ENCODE measurements around the gene PER3.

DNA sequence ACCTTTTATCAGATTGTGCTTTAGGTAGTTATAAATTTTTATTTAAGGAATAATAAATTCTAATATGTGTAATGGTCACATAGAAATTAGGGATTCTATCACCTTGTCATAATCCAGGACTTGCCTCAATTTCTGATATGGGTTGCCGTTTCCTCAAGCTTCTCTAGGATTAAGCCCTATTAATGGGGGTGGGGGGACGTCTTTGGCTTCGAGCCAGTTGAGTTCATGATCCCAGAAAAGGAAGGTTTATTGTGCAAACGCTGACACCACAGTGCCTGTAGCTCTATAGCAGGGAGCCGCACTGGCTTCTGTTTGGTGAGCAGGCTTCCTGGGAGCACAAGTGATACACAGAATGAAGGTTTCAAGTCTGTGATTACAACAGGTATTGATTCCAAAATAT is 35.0 kb upstream of the PER3 start:
- TF ChIP-seq EZH2 (IDR thresholded peaks at IDR 0.05; ENCODE audit: low read length, missing control alignments) (no peak), CTCF (conservative IDR thresholded peaks at IDR 0.05 in 1 of 2, IDR thresholded peaks at IDR 0.05 in 1 of 2; ENCODE audit: low read depth in 1 of 2, low read length in 2 of 2) (no peak)

All from fibroblast of lung (primary cell).